ENCODE results near the gene CARD19.
A peak's percentile ranks its signal among the peaks of the same experiment; 100 is the strongest.
"Not testable (repeated sequence)": the region's sequence is repeated elsewhere in the genome, so short reads cannot be mapped to it uniquely, and the experiment has no call there.

The CARD19 gene

DNA sequence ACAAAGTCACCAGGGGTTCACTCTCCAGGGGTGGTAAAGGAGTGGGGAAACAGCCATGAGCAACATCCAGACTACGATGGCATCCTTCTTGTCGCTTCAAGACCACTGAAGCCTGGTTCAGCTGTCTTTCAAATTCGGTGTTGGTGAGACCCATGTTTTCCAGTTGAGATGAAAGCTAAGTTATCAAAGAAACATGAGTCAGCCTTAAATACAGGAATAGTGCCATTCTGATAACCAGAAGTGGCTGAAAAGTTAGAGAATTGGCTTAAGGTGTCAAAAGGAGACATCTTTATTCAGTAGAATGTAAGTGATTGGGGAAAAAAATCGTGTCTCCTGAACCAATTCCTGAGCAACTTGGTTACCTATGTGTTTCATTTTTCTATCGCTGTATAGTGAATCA, 7.0 kb upstream of the CARD19 start:
- no peak for DNase-seq

DNA sequence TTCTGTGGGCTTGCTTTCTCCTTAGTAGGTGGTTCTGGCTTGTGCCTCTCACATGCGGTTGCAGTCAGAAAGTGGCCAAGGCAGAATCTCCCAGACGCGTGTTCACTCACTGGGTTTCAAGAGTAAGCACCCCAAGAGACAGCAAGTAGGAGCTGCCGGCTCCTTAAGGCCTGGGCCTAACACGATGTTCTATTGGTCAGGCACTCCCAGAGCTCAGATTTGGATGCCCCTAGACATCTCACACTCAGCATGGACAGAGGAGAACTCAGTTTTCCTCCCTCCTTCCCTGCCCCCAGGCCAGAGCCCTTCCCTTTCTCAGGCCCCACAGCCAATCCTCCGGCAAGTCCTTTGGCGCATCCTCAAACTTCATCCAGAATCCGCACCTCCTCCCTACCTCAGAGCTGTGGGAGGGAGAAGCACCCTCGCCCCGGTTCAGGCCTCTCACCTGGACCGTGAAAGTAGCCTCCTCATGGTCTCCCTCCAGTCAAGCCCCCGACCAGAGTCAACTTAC, 6.5 kb upstream of the CARD19 start:
- no peak for DNase-seq

GRCh38 chr9:93090091-93090655, 5.8 kb upstream of the CARD19 start:
- no peak for DNase-seq

- peak; percentile 4 for DNase-seq
Observed at GRCh38 chr9:93091056-93091452, 5.0 kb upstream of the CARD19 start.

GRCh38 chr9:93091453-93092081, 4.5 kb upstream of the CARD19 start:
- DNase-seq, result peak; percentile 38

GRCh38 chr9:93092251-93092991, 3.6 kb upstream of the CARD19 start:
- DNase-seq, result peak; percentile 6

DNA sequence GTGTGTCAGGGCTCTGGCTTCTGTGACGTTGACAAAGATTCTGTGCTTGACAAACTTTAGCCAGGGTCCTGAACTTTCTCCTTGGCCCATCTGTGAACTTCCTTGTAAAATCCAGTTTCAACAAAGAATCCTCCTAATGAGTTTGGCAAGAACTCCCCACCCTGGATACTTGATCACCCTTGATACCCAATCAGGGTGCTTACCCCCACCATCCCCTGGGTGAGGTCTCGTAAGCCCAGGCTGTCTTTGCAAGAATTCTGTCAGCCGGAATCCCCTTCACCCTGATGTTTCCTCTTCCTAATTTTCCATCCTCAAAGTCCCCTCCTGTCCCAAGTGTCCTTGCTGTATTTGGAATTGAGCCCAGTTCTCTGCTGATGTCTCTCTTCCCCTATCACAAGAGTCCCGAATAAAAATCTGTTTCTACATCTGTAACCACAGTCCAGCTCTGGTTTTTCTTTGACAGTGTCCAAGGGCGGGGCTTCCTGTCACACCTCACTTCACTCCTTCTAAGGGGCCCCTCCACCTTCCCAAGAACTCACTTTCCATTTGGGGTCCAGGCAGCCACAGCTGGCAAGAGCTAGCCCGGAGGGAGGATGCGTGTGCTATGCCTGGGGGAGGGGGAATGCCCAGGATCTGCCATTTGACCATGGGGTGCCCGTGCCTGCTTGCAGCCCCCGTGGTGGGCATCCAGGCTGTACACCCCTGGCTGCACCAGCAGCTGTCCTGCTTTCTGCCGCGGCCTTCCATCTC, 2.7 kb upstream of the CARD19 start:
- DNase-seq, result peak; percentile 2

DNA sequence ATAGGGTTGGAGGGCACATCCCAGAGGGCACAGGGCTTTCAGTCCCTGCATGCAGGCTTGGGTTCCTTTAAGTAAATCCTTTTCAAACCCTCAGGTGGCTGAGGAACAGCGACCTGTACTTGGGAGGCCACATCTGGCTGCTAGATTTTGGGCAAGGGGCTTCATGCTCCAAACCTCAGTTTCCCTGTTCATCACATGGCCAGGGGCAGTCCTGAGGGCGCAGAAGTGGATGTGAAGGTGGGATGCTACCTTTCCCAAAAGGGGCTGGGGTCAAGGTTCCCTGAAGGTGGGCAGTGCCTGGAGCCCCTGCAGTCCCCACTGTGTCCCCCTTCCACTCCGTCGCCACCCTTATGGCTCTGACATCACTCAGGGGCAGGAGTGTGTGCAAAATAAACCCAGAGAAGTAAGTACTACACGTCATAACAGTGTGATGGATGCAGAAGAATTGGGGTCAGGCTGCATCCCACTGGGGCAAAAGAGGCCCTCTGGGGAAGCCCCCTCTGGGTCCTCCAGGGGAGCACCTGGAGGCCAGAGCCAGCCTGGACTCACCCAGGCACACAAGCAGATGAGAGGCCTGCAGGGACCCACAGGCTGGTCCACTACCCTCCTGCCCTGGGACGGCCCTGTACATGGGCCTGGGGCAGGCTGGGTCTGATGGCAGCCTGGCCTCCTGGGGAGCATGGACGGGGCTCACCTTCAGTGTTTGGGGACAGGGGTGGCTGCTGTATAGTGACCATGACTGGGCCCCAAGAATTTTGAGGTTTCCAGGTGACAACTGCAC, 1.9 kb upstream of the CARD19 start:
- no peak for DNase-seq

DNA sequence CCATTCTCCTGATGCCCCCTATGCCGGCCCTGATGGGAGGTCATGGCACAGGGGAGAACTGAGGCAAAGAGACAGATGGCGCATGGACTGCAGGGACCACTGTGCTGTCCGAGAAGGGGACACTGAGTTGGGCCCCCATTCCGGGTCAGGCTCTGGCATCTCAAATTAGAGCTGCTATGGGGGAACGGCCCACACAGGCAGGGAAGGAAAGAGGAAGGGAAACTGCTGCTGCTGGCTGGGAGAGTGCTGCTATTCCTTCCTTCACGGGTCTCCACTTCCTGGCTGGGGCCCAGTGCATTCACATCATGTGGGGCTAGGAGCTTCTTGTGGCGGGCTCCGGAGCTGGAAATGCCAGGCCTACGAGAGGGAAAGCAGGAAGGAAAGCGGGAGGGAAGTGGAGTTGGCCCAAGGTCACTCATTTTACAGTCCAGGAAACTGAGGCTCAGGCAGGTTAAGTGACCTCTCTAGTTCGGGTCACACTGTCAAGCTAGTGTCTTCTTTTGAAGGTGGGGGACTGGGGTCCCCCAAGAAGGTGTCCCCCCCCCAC, 1.3 kb upstream of the CARD19 start:
- DNase-seq, result no peak

GRCh38 chr9:93095205-93096130, 549 bp upstream of the CARD19 start:
- DNase-seq, result peak; percentile 100

DNA sequence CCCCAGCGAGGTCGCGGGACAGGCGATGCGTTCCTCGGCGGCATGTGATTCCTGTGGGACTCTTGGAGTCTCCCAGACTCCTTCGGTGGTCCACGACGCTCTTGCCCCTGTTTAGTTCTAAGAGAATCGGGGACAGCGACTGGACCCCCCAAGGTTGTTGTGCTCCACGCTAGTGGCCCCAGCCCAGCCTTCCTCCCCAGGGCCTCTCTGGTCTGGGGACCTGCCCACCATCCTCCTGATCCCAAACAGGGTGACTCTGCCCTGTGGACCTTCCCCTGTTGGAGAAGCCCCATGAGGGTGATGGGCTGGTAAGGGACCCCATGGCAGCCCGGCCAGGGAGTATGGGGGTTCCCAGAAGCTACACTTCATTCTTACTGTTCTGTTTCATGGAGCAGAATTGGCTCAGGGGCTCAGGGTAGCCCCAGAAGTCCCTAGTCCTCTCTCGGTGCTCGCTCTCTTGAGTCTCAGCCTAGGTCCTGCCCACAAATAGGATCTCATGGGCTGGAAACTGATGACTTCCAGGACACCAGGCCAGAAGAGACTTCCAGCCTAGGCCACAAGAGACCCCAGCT, 880 bp downstream of the CARD19 start:
- no peak for DNase-seq

- DNase-seq, result no peak
Observed at GRCh38 chr9:93097511-93098201, 1.6 kb downstream of the CARD19 start.

GRCh38 chr9:93098236-93098946, 2.4 kb downstream of the CARD19 start:
- DNase-seq, result peak; percentile 39

GRCh38 chr9:93099551-93100275, 3.7 kb downstream of the CARD19 start:
- DNase-seq, result no peak

DNA sequence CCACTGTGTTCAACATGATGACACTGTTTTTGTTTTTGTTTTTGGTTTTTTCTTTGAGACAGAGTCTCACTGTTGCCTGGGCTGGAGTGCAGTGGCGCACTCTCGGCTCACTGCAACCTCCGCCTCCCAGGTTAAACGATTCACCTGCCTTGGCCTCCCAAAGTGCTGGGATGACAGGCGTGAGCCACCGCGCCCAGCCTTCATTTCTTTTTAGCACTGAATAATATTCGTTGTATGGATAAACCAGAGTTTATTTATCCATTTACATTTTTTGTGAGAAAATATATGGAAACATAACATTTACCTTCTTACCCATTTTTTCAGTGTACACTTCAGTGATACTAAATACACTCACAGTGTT, 4.2 kb downstream of the CARD19 start:
- DNase-seq, result no peak

DNA sequence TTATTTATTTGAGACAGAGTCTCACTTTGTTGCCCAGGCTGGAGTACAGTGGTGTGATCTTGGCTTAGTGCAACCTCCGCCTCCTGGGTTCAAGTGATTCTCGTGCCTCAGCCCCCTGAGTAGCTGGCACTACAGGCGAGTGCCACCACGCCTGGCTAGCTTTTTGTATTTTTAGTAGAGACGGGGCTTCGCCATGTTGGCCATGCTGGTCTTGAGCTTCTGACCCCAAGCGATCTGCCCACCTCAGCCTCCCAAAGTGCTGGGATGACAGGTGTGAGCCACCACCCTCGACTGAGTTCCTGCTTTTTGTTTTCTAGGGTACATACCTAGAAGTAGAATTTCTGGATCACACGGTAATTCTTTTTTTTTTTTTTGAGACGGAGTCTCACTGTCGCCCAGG, 5.1 kb downstream of the CARD19 start:
- DNase-seq, result not testable (repeated sequence)

- no peak for DNase-seq
Observed at GRCh38 chr9:93105620-93106019, 9.6 kb downstream of the CARD19 start.

DNA sequence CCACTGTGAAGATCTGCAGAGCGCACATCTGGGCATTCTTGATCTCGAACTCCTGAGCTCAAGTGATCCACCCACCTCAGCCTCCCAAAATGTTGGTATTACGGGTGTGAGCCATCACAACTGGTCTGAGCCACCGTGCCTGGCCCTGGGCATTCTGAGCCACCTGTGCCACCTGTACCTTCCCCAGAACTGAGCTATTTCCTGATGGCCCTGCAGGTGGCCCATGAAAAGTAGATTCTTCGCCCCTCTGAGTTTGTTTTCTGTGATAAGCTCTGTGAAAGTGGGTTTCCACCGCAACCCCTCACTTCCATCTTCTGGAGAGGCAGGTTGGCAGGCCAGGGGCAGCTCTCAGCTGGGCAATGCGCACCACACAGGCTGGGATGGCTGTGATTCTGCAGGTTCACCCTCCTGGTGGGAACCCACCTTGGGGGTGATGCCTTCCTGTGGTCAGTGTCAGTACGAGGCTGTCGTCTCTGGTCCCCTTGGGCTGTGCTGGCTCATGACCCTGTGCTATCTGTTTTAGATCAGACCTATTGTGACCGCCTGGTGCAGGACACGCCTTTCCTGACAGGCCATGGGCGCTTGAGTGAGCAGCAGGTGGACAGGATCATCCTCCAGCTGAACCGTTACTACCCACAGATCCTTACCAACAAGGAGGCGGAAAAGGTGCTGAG, 11.3 kb downstream of the CARD19 start:
- no peak for DNase-seq

Measured in activated CD4-positive, alpha-beta T cell treated with anti-CD3 and anti-CD28 coated beads for 1 hour (primary cell).